Heart right ventricle (tissue), 16 donors: ENCODE measurements around the gene TBC1D24. TPM values are rescaled to one million over a fixed set of nuclear protein-coding genes. Genes with fewer than 3 reads are reported as not detected.

Source experiments
- ATAC-seq, 8 donors: fragments of 200-7000 bp; cut with Tn5 transposase; one replicate each; pipeline ENCODE4 v1.9.1; 2020; ENCODE audit warnings: mild to moderate bottlenecking in 8 of 8, moderate library complexity in 8 of 8, moderate number of reproducible peaks in 1 of 8
- DNase-seq, 2 donors: peaks; one replicate each; pipeline ENCODE4 v3.0.0-alpha.2; 2020
- H3K27ac ChIP-seq, 10 donors: fragments of 200-600 bp; sonication (generic) in 2 of 10; one replicate each; pipeline versions ENCODE4 v1.5.0 to v1.8.0; 2020 to 2022; ENCODE audit warnings: mild to moderate bottlenecking in 3 of 10
- H3K27me3 ChIP-seq, 7 donors: fragments of 200-600 bp; one replicate each; pipeline ENCODE4 v1.8.0; 2021 to 2022; ENCODE audit warnings: mild to moderate bottlenecking in 2 of 7
- H3K36me3 ChIP-seq, 9 donors: fragments of 200-600 bp; sonication (generic) in 1 of 9; one replicate each; pipeline versions ENCODE4 v1.5.0 to v1.8.0; 2020 to 2022; ENCODE audit warnings: mild to moderate bottlenecking in 2 of 9
- H3K4me1 ChIP-seq, 9 donors: fragments of 200-600 bp; sonication (generic) in 1 of 9; one replicate each; pipeline versions ENCODE4 v1.5.0 to v1.8.0; 2020 to 2022; ENCODE audit warnings: mild to moderate bottlenecking in 4 of 9
- H3K4me3 ChIP-seq, 10 donors: fragments of 200-600 bp; sonication (generic) in 2 of 10; one replicate each; pipeline versions ENCODE4 v1.5.0 to v1.8.0; 2020 to 2022; ENCODE audit warnings: mild to moderate bottlenecking in 7 of 10, moderate library complexity in 2 of 10
- H3K9me3 ChIP-seq, 11 donors: fragments of 200-600 bp in 10 of 11; sonication (generic) in 2 of 11; one replicate each; pipeline versions ENCODE4 v1.5.0 to v1.8.0; 2013 to 2022; ENCODE audit warnings: mild to moderate bottlenecking in 2 of 11, control low read depth in 1 of 11, moderate library complexity in 1 of 11
- CTCF ChIP-seq, 9 donors: fragments of 200-600 bp; sonication (generic) in 2 of 9; IDR thresholded peaks; one replicate each; pipeline versions ENCODE4 v1.5.0 to v1.8.0; 2021 to 2022; ENCODE audit warnings: antibody characterized with exemption in 9 of 9, mild to moderate bottlenecking in 5 of 9, moderate library complexity in 1 of 9
- WGBS, 2 donors: extraction: QIAGEN DNeasy Blood & Tissue Kit; methylation state at CpG; one replicate each; pipeline ENCODE4 v1.1.7; 2013; ENCODE audit warnings: inconsistent platforms in 1 of 2; 5-methylcytosine and 5-hydroxymethylcytosine counted together
- intact Hi-C, 10 donors: fragments of 100-400 bp; cut with DNase I; formaldehyde crosslinking; loops; one replicate each; pipeline versions ENCODE4 v1.11.1 to v1.14.2; 2022
- polyA plus RNA-seq, 2 donors: library from polyadenylated mRNA; stranded (reverse); fragments of 200-250 nt; gene quantifications; one replicate each; pipeline ENCODE4 v1.2.3, GENCODE V29; 2013
- total RNA-seq, 10 donors: library from RNA; stranded (reverse); fragmentation: NEBNext Ultra II Directional in 3 of 10; extraction: Animal tissue kit (Norgen Biotek cat#: 25700) in 3 of 10; gene quantifications; one replicate each; pipeline versions ENCODE4 v1.2.1 to v1.2.4, GENCODE V29; 2021 to 2023
- donor health status: Arrhythmogenic right ventricular cardiomyopathy.
- donor health status: ischemic (EF 13 %, LVEDD 7.1; RV severe dilation, severe dysfunction).
- donor health status: healthy with polysubstance abuse.
- donor health status: DM: no; HTN: yes; CAD: no.
- donor health status: DM: no; HTN: no; CAD: no.
- donor health status: ischemic (EF 25% LVEDD 6.9; RV normal size, moderate dysfunction).
- donor health status: ischemic (EF 25% LVEDD 5.7; RV mildly dilated, moderate dysfunction).
- donor health status: healthy.
- donor health status: DM: yes; HTN: yes; CAD: no.
- donor health status: Ischemic cardiomyopathy.
- donor health status: ischemic (EF 35%, LVEDD 5.7; RV mildly dilated, moderate dysfunction).
- donor health status: nonischemic (EF 11% LVEDD 7.7; RV severe dilation, severe dysfunction).
- donor health status: DM: yes; HTN: yes; CAD: no.
- donor health status: PGD.
- donor health status: ischemic (EF 29% LVEDD 5.4; RV normal size, mild dysfunction).
- donor health status: nonischemic (EF 23%, LVEDD 6.1; RV moderate dilation, normal function).

TBC1D24 gene
- total and polyA plus RNA-seq, 12 donors: 3.4 to 14.9 (median 9.0) TPM

GRCh38 chr16:2456551-2457153 lies 18.3 kb upstream of the TBC1D24 start:
- 94 to 95% methylated on average over 21 of the region's 21 CpGs for WGBS, 2 donors
- peaks cover 0 to 57% (median 0%) of the 10 kb centered on the region in 9 donors for H3K36me3 ChIP-seq
- TF ChIP-seq CTCF (IDR thresholded peaks at IDR 0.05): no peak
- no peak for DNase-seq
- intact Hi-C loops: loop anchor here in 1 of 10 donors (5.0 kb wide), 1 partner anchor 46 kb away; no protein-coding TSS in a partner anchor
- no peak overlapping the region for H3K4me3 ChIP-seq
- peaks cover 5 to 16% (median 14%) of the 10 kb centered on the region in 9 donors for H3K4me1 ChIP-seq
- no peak overlapping the region for H3K27ac ChIP-seq
- no peaks in the 10 kb centered on the region for H3K27me3 ChIP-seq
- H3K9me3 ChIP-seq: no peaks in the 10 kb centered on the region
- ATAC-seq: no peak

GRCh38 chr16:2457267-2457666 lies 17.7 kb upstream of the TBC1D24 start:
- H3K9me3 ChIP-seq: no peaks in the 10 kb centered on the region
- H3K27ac ChIP-seq: no peak overlapping the region
- no peaks in the 10 kb centered on the region for H3K27me3 ChIP-seq
- no peak for TF ChIP-seq CTCF (IDR thresholded peaks at IDR 0.05)
- H3K36me3 ChIP-seq: peaks cover 0 to 51% (median 0%) of the 10 kb centered on the region in 9 donors
- ATAC-seq (no peak), DNase-seq (no peak)
- WGBS, 2 donors: 67 to 74% methylated on average over 13 of the region's 13 CpGs
- peaks cover 5 to 16% (median 14%) of the 10 kb centered on the region in 9 donors for H3K4me1 ChIP-seq
- H3K4me3 ChIP-seq: no peak overlapping the region
- intact Hi-C loops: loop anchor here in 1 of 10 donors (5.0 kb wide), 1 partner anchor 45 kb away; no protein-coding TSS in a partner anchor

- H3K4me3 ChIP-seq: no peak overlapping the region
- 77 to 81% methylated on average over 7 of the region's 7 CpGs for WGBS, 2 donors
These were observed 17.0 kb upstream of the TBC1D24 start for GRCh38 chr16:2457946-2458345.

More at GRCh38 chr16:2457946-2458345, 17.0 kb upstream of the TBC1D24 start:
- DNase-seq (no peak), ATAC-seq (no peak)
- TF ChIP-seq CTCF (IDR thresholded peaks at IDR 0.05): no peak
- no peaks in the 10 kb centered on the region for H3K9me3 ChIP-seq
- intact Hi-C loops: loop anchor here in 1 of 10 donors (5.0 kb wide), 1 partner anchor 44 kb away; no protein-coding TSS in a partner anchor
- no peak overlapping the region for H3K27ac ChIP-seq
- no peaks in the 10 kb centered on the region for H3K27me3 ChIP-seq
- peaks cover 5 to 16% (median 14%) of the 10 kb centered on the region in 9 donors for H3K4me1 ChIP-seq
- peaks cover 0 to 44% (median 0%) of the 10 kb centered on the region in 9 donors for H3K36me3 ChIP-seq
